ENCODE measurements around the gene ATP5F1A.
A peak's percentile ranks its signal among the peaks of the same experiment; 100 is the strongest.
"Not testable (repeated sequence)": the region's sequence is repeated elsewhere in the genome, so short reads cannot be mapped to it uniquely, and the experiment has no call there.

ATP5F1A gene

GRCh38 chr18:46097801-46098615 lies at the start of gene ATP5F1A:
Gene ATP5F1A (minus strand): TSS chr18:46098296. CDS start chr18:46098231, 65 bp downstream.
- Histone ChIP-seq H3K9me3 (ENCODE audit: insufficient read depth, low read depth, low read length) (no peaks in the 10 kb centered on the region), H3K27ac (ENCODE audit: low read length) (peak within 1 kb of the TSS; percentile 92), H3K4me3 (ENCODE audit: low read length) (peak within 1 kb of the TSS; percentile 99), H3K27me3 (ENCODE audit: insufficient read depth, low read length) (no peaks in the 10 kb centered on the region), H3K9ac (ENCODE audit: low read depth, low read length) (peak within 1 kb of the TSS; percentile 99), H3K36me3 (ENCODE audit: insufficient read depth, low read depth, low read length) (peaks cover 34% of the 10 kb centered on the region), H3K4me1 (ENCODE audit: insufficient read depth, low read length) (peaks cover 7% of the 10 kb centered on the region; the same call in 1 of the 2 replicates)

- Histone ChIP-seq H3K36me3 (ENCODE audit: insufficient read depth, low read depth, low read length) (no peaks in the 10 kb centered on the region), H3K4me3 (ENCODE audit: low read length) (no peak overlapping the region), H3K4me1 (ENCODE audit: insufficient read depth, low read length) (peaks cover 9% of the 10 kb centered on the region; the same call in 1 of the 2 replicates), H3K27ac (ENCODE audit: low read length) (no peak overlapping the region), H3K9me3 (ENCODE audit: insufficient read depth, low read depth, low read length) (no peaks in the 10 kb centered on the region), H3K27me3 (ENCODE audit: insufficient read depth, low read length) (no peaks in the 10 kb centered on the region), H3K9ac (ENCODE audit: low read depth, low read length) (no peak overlapping the region)
Observed at GRCh38 chr18:46141199-46141598, 43.1 kb upstream of the ATP5F1A start.

- Histone ChIP-seq H3K27ac (ENCODE audit: low read length) (no peak overlapping the region), H3K9me3 (ENCODE audit: insufficient read depth, low read depth, low read length) (no peaks in the 10 kb centered on the region), H3K36me3 (ENCODE audit: insufficient read depth, low read depth, low read length) (no peaks in the 10 kb centered on the region), H3K4me3 (ENCODE audit: low read length) (no peak overlapping the region), H3K4me1 (ENCODE audit: insufficient read depth, low read length) (peaks cover 9% of the 10 kb centered on the region; the same call in 1 of the 2 replicates), H3K27me3 (ENCODE audit: insufficient read depth, low read length) (no peaks in the 10 kb centered on the region), H3K9ac (ENCODE audit: low read depth, low read length) (no peak overlapping the region)
Observed at GRCh38 chr18:46140173-46140572, 42.1 kb upstream of the ATP5F1A start.

GRCh38 chr18:46134920-46135675 lies 37.0 kb upstream of the ATP5F1A start:
- Histone ChIP-seq H3K27ac (ENCODE audit: low read length) (no peak overlapping the region), H3K36me3 (ENCODE audit: insufficient read depth, low read depth, low read length) (peaks cover 2% of the 10 kb centered on the region; the same call in 1 of the 2 replicates), H3K27me3 (ENCODE audit: insufficient read depth, low read length) (no peaks in the 10 kb centered on the region), H3K9ac (ENCODE audit: low read depth, low read length) (no peak overlapping the region), H3K9me3 (ENCODE audit: insufficient read depth, low read depth, low read length) (no peaks in the 10 kb centered on the region), H3K4me3 (ENCODE audit: low read length) (no peak overlapping the region), H3K4me1 (ENCODE audit: insufficient read depth, low read length) (peaks cover 9% of the 10 kb centered on the region; the same call in 1 of the 2 replicates)

GRCh38 chr18:46133534-46133933 lies 35.4 kb upstream of the ATP5F1A start:
- Histone ChIP-seq H3K9ac (ENCODE audit: low read depth, low read length) (no peak overlapping the region), H3K4me3 (ENCODE audit: low read length) (no peak overlapping the region), H3K36me3 (ENCODE audit: insufficient read depth, low read depth, low read length) (peaks cover 17% of the 10 kb centered on the region), H3K27me3 (ENCODE audit: insufficient read depth, low read length) (no peaks in the 10 kb centered on the region), H3K27ac (ENCODE audit: low read length) (no peak overlapping the region), H3K9me3 (ENCODE audit: insufficient read depth, low read depth, low read length) (no peaks in the 10 kb centered on the region), H3K4me1 (ENCODE audit: insufficient read depth, low read length) (peaks cover 9% of the 10 kb centered on the region; the same call in 1 of the 2 replicates)

GRCh38 chr18:46130549-46130948 lies 32.5 kb upstream of the ATP5F1A start:
- not testable (repeated sequence) for H3K27ac ChIP-seq (ENCODE audit: low read length); H3K27me3 ChIP-seq (ENCODE audit: insufficient read depth, low read length); H3K9me3 ChIP-seq (ENCODE audit: insufficient read depth, low read depth, low read length); H3K4me1 ChIP-seq (ENCODE audit: insufficient read depth, low read length); H3K4me3 ChIP-seq (ENCODE audit: low read length); H3K9ac ChIP-seq (ENCODE audit: low read depth, low read length)
- H3K36me3 ChIP-seq (ENCODE audit: insufficient read depth, low read depth, low read length) = peaks cover 44% of the 10 kb centered on the region

- Histone ChIP-seq H3K9me3 (ENCODE audit: insufficient read depth, low read depth, low read length) (no peaks in the 10 kb centered on the region), H3K9ac (ENCODE audit: low read depth, low read length) (no peak overlapping the region), H3K36me3 (ENCODE audit: insufficient read depth, low read depth, low read length) (peaks cover 48% of the 10 kb centered on the region), H3K4me1 (ENCODE audit: insufficient read depth, low read length) (no peaks in the 10 kb centered on the region), H3K4me3 (ENCODE audit: low read length) (no peak overlapping the region), H3K27me3 (ENCODE audit: insufficient read depth, low read length) (no peaks in the 10 kb centered on the region), H3K27ac (ENCODE audit: low read length) (no peak overlapping the region)
Observed at GRCh38 chr18:46130061-46130460, 32.0 kb upstream of the ATP5F1A start.

GRCh38 chr18:46126625-46127024 lies 28.5 kb upstream of the ATP5F1A start:
- not testable (repeated sequence) for H3K4me1 ChIP-seq (ENCODE audit: insufficient read depth, low read length); H3K9me3 ChIP-seq (ENCODE audit: insufficient read depth, low read depth, low read length); H3K9ac ChIP-seq (ENCODE audit: low read depth, low read length); H3K4me3 ChIP-seq (ENCODE audit: low read length); H3K27ac ChIP-seq (ENCODE audit: low read length); H3K27me3 ChIP-seq (ENCODE audit: insufficient read depth, low read length)
- peaks cover 77% of the 10 kb centered on the region for H3K36me3 ChIP-seq (ENCODE audit: insufficient read depth, low read depth, low read length)

- no peaks in the 10 kb centered on the region for H3K27me3 ChIP-seq (ENCODE audit: insufficient read depth, low read length)
- peaks cover 67% of the 10 kb centered on the region for H3K36me3 ChIP-seq (ENCODE audit: insufficient read depth, low read depth, low read length)
- H3K27ac ChIP-seq (ENCODE audit: low read length) = no peak overlapping the region
- no peak overlapping the region for H3K9ac ChIP-seq (ENCODE audit: low read depth, low read length)
- H3K4me3 ChIP-seq (ENCODE audit: low read length) = no peak overlapping the region
- H3K4me1 ChIP-seq (ENCODE audit: insufficient read depth, low read length) = no peaks in the 10 kb centered on the region
- no peaks in the 10 kb centered on the region for H3K9me3 ChIP-seq (ENCODE audit: insufficient read depth, low read depth, low read length)
Observed at GRCh38 chr18:46113751-46114150, 15.7 kb upstream of the ATP5F1A start.

- no peak overlapping the region for H3K9ac ChIP-seq (ENCODE audit: low read depth, low read length)
- peaks cover 68% of the 10 kb centered on the region for H3K36me3 ChIP-seq (ENCODE audit: insufficient read depth, low read depth, low read length)
- H3K9me3 ChIP-seq (ENCODE audit: insufficient read depth, low read depth, low read length) = no peaks in the 10 kb centered on the region
- H3K4me1 ChIP-seq (ENCODE audit: insufficient read depth, low read length) = no peaks in the 10 kb centered on the region
- no peaks in the 10 kb centered on the region for H3K27me3 ChIP-seq (ENCODE audit: insufficient read depth, low read length)
- H3K4me3 ChIP-seq (ENCODE audit: low read length) = no peak overlapping the region
- H3K27ac ChIP-seq (ENCODE audit: low read length) = no peak overlapping the region
Observed at GRCh38 chr18:46110406-46110805, 12.3 kb upstream of the ATP5F1A start.

- H3K27me3 ChIP-seq (ENCODE audit: insufficient read depth, low read length) = no peaks in the 10 kb centered on the region
- no peak overlapping the region for H3K27ac ChIP-seq (ENCODE audit: low read length)
- no peaks in the 10 kb centered on the region for H3K4me1 ChIP-seq (ENCODE audit: insufficient read depth, low read length)
- peaks cover 58% of the 10 kb centered on the region for H3K36me3 ChIP-seq (ENCODE audit: insufficient read depth, low read depth, low read length)
- H3K9ac ChIP-seq (ENCODE audit: low read depth, low read length) = no peak overlapping the region
- H3K4me3 ChIP-seq (ENCODE audit: low read length) = no peak overlapping the region
- no peaks in the 10 kb centered on the region for H3K9me3 ChIP-seq (ENCODE audit: insufficient read depth, low read depth, low read length)
Observed at GRCh38 chr18:46109386-46109785, 11.3 kb upstream of the ATP5F1A start.
